ENCODE results near the gene THAP9.

Gene THAP9

GRCh38 chr4:82890528-82890900 lies 10.0 kb upstream of the THAP9 start:
- no peak for TF ChIP-seq CTCF (IDR thresholded peaks at IDR 0.05)
- Histone ChIP-seq H3K27ac (peak overlapping the region; percentile 95 to 97), H3K4me3 (peak overlapping the region; percentile 84)
- no peak for DNase-seq (ENCODE audit: low spot score)

GRCh38 chr4:82890901-82891706 lies 9.4 kb upstream of the THAP9 start, which contains the start of gene SEC31A:
Gene SEC31A (minus strand): TSS chr4:82891153. CDS start chr4:82881936, 9,217 bp downstream.
- Histone ChIP-seq H3K27ac (peak within 1 kb of the TSS; percentile 95 to 97), H3K4me3 (peak within 1 kb of the TSS; percentile 84)
- DNase-seq (ENCODE audit: low spot score), result peak; percentile 97
- no peak for TF ChIP-seq CTCF (IDR thresholded peaks at IDR 0.05)

- H3K27ac ChIP-seq, result peak overlapping the region; percentile 95 to 97
- TF ChIP-seq CTCF (IDR thresholded peaks at IDR 0.05), result no peak
- peak overlapping the region; percentile 84 for H3K4me3 ChIP-seq
- no peak for DNase-seq (ENCODE audit: low spot score)
Measured at GRCh38 chr4:82891707-82892466, 8.6 kb upstream of the THAP9 start.

GRCh38 chr4:82892467-82892802 lies 8.1 kb upstream of the THAP9 start:
- H3K27ac ChIP-seq, result no peak overlapping the region
- no peak for TF ChIP-seq CTCF (IDR thresholded peaks at IDR 0.05)
- no peak for DNase-seq (ENCODE audit: low spot score)
- no peak overlapping the region for H3K4me3 ChIP-seq

GRCh38 chr4:82893942-82894341 lies 6.6 kb upstream of the THAP9 start:
- H3K27ac ChIP-seq, result no peak overlapping the region
- DNase-seq (ENCODE audit: low spot score), result no peak
- no peak for TF ChIP-seq CTCF (IDR thresholded peaks at IDR 0.05)
- H3K4me3 ChIP-seq, result no peak overlapping the region

GRCh38 chr4:82896755-82897154 lies 3.8 kb upstream of the THAP9 start:
- no peak for TF ChIP-seq CTCF (IDR thresholded peaks at IDR 0.05)
- Histone ChIP-seq H3K27ac (no peak overlapping the region), H3K4me3 (no peak overlapping the region)
- DNase-seq (ENCODE audit: low spot score), result no peak

All from coronary artery (tissue), 2 donors.